Aorta (tissue), 5 donors: Measurements from ENCODE around the gene SAMD4B. TPM values are rescaled to one million over a fixed set of nuclear protein-coding genes. Genes with fewer than 3 reads are reported as not detected.
A peak's percentile ranks its signal among the peaks of the same experiment; 100 is the strongest.
"Not testable (repeated sequence)": the region's sequence is repeated elsewhere in the genome, so short reads cannot be mapped to it uniquely, and the experiment has no call there.

Source experiments
- ATAC-seq: fragments of 200-7000 bp; cut with Tn5 transposase; one replicate; pipeline ENCODE4 v1.9.1; 2022; ENCODE audit warnings: moderate library complexity; ENCODE audit not compliant: low FRiP score
- DNase-seq, 2 donors: peaks; one replicate each; pipeline ENCODE4 v3.0.0-alpha.2; 2020
- H3K27ac ChIP-seq, 2 donors: one replicate each; pipeline ENCODE4 v1.5.1; 2013; ENCODE audit warnings: low read length in 2 of 2, mild to moderate bottlenecking in 2 of 2, moderate library complexity in 2 of 2, control low read depth in 1 of 2, inconsistent platforms in 1 of 2, low read depth in 1 of 2
- H3K27me3 ChIP-seq, 2 donors: one replicate each; pipeline ENCODE4 v1.6.1; 2013; ENCODE audit warnings: control low read depth in 1 of 2, low read length in 1 of 2, mild to moderate bottlenecking in 1 of 2, moderate library complexity in 1 of 2; ENCODE audit not compliant: insufficient read depth in 2 of 2, control insufficient read depth in 1 of 2
- H3K36me3 ChIP-seq, 2 donors: one replicate each; pipeline ENCODE4 v1.6.1; 2013; ENCODE audit warnings: control low read depth in 1 of 2, low read length in 1 of 2, mild to moderate bottlenecking in 1 of 2; ENCODE audit not compliant: insufficient read depth in 2 of 2, control insufficient read depth in 1 of 2
- H3K4me1 ChIP-seq, 2 donors: one replicate each; pipeline ENCODE4 v1.6.1; 2013; ENCODE audit warnings: low read length in 2 of 2, control low read depth in 1 of 2, mild to moderate bottlenecking in 1 of 2, moderate library complexity in 1 of 2; ENCODE audit not compliant: insufficient read depth in 2 of 2, control insufficient read depth in 1 of 2
- H3K4me3 ChIP-seq, 2 donors: one replicate each; pipeline ENCODE4 v1.5.1; 2013; ENCODE audit warnings: low read length in 2 of 2, control low read depth in 1 of 2, mild to moderate bottlenecking in 1 of 2
- H3K9me3 ChIP-seq: one replicate; pipeline ENCODE4 v1.6.1; 2013; ENCODE audit warnings: mild to moderate bottlenecking, low read length; ENCODE audit not compliant: control insufficient read depth
- WGBS, 2 donors: extraction: QIAGEN DNeasy Blood & Tissue Kit; methylation state at CpG; one replicate each; pipeline ENCODE4 v1.1.7; 2013; 5-methylcytosine and 5-hydroxymethylcytosine counted together
- intact Hi-C, 2 donors: fragments of 100-400 bp; cut with DNase I; formaldehyde crosslinking; loops; one replicate each; pipeline versions ENCODE4 v1.14.2 to v1.15.0; 2022
- polyA plus RNA-seq, 2 donors: library from polyadenylated mRNA; stranded (reverse); fragments of 200-250 nt; gene quantifications; one replicate each; pipeline ENCODE4 v1.2.3, GENCODE V29; 2013
- total RNA-seq, 2 donors: library from RNA; stranded (reverse); fragmentation: NEBNext Ultra II Directional; extraction: Animal tissue kit (Norgen Biotek cat#: 25700); gene quantifications; one replicate each; pipeline ENCODE4 v1.2.1, GENCODE V29; 2021
- donor health status: healthy with polysubstance abuse.
- donor health status: Bipolar disorder and iron deficiency.
- donor health status: DM: no; HTN: no; CAD: no.
- donor health status: DM: no; HTN: no; CAD: no.
- donor health status: DM: yes; HTN: yes; CAD: no.

The SAMD4B gene
- total and polyA plus RNA-seq, 4 donors: 33.6 to 120 (median 105) TPM

DNA sequence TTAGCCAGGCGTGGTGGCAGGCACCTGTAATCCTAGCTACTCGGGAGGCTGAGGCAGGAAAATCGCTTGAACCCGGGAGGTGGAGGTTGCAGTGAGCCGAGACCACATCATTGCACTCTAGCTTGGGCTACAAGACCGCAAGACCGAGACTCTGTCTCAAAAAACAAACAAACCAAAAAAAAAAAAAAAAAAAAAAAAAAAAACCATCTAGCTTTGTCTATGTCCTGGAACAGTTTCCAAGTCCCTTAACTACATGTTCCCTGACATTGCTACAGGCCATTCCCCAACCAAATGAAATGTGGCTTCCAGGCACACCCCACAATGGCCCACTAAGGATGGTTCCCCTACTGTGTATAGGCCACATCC is 32.9 kb upstream of the SAMD4B start:
- H3K27me3 ChIP-seq, ATAC-seq, H3K4me3 ChIP-seq, H3K36me3 ChIP-seq, intact Hi-C loops, H3K9me3 ChIP-seq, H3K4me1 ChIP-seq, H3K27ac ChIP-seq: not testable (repeated sequence)
- 96% methylated on average over 7 of the region's 7 CpGs for WGBS, 2 donors
- DNase-seq: peak in 1 of 2 donors; percentile 13

DNA sequence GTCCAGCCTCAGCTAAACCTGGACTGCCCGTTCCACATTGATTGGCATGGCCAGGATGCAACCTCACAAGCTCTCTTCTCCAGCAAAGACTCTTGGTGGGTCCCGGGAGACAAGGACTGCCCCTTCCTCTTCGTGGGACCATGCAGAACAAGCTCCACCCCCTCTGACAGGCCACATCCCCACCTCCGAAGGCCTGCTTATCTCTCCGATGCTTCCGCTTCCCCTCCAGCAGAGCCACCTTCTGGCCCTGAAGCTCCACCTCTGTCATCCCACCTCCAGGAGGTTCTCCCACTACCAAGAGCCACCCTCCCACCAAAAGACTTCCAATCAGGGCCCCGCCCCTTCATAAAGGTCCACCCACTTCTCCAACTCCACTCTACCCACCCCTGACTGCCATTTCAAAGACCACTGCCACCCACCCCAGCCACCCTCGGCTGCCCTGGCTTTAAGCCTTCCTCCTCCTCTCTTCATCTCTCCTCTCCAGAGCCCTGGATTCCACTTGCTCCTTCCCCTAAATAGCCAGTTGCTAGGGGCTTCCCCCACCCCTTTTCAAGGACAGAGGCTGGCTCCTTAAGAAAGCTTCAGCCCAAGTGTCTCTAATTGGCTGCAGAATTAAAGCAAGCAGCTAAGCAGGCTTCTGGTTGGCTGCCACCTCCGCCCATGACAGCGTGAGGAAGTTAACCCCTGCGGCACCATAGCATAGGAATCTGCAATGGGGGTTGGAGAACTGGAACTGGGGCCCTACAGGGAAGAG is 31.5 kb upstream of the SAMD4B start:
- Histone ChIP-seq H3K4me3 (no peak overlapping the region), H3K36me3 (no peaks in the 10 kb centered on the region), H3K27ac (no peak overlapping the region), H3K4me1 (no peaks in the 10 kb centered on the region), H3K9me3 (no peaks in the 10 kb centered on the region), H3K27me3 (no peaks in the 10 kb centered on the region)
- ATAC-seq: no peak
- no peak for DNase-seq
- intact Hi-C loops: no loop called here
- WGBS, 2 donors: 68% methylated on average over 11 of the region's 11 CpGs

DNA sequence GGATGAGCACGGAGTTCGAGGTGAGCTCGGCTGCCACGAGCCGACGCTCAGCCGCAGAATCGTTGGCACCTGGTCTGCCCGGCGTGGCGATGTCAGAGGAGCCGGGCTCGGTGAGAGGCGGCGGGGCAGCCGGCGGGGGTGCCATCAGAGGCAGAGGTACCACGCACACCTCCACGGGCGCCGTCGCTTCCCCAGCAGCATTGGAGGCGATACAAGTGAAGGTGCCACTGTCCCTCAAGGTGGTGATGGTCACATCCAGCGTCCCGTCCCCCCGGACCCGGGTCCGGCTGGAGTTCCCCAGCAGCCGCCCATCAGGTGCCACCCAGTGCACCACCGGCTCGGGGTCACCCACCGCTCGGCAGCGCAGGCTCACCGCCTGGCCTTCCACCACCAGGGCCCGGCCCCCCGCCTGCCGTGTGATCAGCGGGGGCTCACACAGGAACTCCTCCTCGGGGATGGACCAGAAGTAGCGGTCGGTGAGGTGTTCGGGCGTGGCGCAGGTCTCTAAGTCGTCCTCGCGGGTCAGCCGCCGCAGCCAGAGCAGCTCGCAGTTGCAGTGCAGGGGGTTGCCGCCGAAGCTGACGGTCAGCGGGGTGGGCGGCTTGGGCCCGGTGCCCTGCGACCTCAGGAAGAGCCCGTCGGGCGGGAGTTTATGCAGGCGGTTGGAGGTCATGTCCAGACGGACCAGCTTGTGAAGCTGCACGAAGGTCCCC is 28.0 kb upstream of the SAMD4B start:
- no peaks in the 10 kb centered on the region for H3K36me3 ChIP-seq
- H3K4me3 ChIP-seq: no peak overlapping the region
- no peak for ATAC-seq
- H3K27ac ChIP-seq: no peak overlapping the region
- no peak for DNase-seq
- H3K9me3 ChIP-seq: no peaks in the 10 kb centered on the region
- whole genome bisulfite sequencing, 2 donors: 96 to 97% methylated on average over 64 of the region's 64 CpGs
- intact Hi-C loops: no loop called here
- H3K27me3 ChIP-seq: no peaks in the 10 kb centered on the region
- no peaks in the 10 kb centered on the region for H3K4me1 ChIP-seq

DNA sequence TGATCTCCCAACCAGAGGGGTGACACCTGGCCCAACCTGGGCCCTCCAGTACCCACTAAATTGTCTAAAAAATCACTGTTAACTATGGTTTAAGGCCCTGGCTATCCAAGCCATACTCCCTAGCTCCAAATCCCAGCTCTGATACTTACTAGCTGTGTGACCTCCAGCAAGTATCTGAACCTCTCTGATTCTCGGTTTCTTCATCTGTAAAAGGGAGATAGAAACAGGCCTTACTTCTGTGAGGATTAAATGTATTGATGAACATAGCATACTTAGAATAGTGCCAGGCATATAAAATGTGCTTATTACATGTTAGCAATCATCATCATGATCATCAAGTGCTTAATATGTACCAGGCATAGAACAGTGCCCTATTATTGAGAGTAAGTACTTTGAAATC is 26.3 kb upstream of the SAMD4B start:
- no peaks in the 10 kb centered on the region for H3K9me3 ChIP-seq
- ATAC-seq (no peak), DNase-seq (no peak)
- no peak overlapping the region for H3K27ac ChIP-seq
- 94 to 96% methylated on average over 1 of the region's 1 CpG for WGBS, 2 donors
- H3K4me1 ChIP-seq: no peaks in the 10 kb centered on the region
- H3K36me3 ChIP-seq: no peaks in the 10 kb centered on the region
- no peak overlapping the region for H3K4me3 ChIP-seq
- intact Hi-C loops: no loop called here
- H3K27me3 ChIP-seq: no peaks in the 10 kb centered on the region

DNA sequence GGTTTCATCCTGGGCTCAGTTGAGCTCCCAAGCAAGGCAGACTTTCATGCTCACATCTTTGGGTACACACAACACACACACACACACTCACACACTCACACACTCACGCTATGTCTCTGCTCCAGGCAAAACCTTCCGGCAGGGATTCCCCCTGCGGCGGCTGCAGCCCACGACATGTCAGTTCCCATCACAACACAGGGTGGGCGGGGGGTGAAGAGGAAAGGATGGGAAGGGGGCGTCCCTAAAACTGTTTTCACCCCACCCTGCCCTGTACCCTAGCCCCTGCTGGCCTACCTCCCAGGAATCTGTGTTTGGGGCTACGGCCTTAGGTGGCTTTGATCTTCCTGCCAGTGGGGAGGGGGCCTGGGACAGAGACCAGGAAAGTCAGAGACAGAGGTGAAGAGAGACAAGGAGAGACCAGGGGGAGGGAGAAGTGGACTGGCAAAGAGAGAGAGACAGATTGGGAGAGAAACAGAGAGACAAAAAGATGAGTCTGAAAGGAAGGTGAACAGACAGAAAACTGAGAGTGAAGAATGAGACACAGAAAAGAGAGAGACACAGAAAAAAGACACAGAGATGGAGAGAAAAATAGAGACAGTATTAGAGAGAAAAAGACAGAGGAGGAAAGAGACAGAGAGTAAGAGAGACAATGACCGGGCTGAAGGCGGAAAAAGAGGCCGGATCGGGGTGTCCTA is 25.4 kb upstream of the SAMD4B start:
- Histone ChIP-seq H3K4me3 (no peak overlapping the region), H3K36me3 (no peaks in the 10 kb centered on the region), H3K27me3 (no peaks in the 10 kb centered on the region), H3K27ac (no peak overlapping the region), H3K4me1 (no peaks in the 10 kb centered on the region), H3K9me3 (no peaks in the 10 kb centered on the region)
- intact Hi-C loops: no loop called here
- ATAC-seq (no peak), DNase-seq (no peak)
- 92 to 95% methylated on average over 12 of the region's 12 CpGs for WGBS, 2 donors

DNA sequence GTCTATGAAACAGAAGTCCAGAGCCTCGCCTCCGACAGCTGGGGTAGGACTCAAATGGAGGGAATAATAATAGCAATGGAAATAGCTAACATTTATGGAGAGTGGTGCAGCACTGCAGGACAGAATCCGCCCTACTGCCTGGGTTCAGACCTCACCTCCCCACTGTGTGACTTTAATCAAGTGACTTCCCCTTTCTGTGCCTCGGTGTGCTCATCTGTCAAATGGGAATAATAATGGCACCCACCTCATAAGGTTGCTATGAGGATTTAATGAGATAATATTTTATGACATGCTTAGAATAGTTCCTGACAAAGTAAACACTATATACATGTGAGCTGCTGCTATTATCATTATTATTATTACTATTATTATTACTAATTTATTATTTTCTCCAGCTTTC is 24.7 kb upstream of the SAMD4B start:
- H3K36me3 ChIP-seq: no peaks in the 10 kb centered on the region
- no peaks in the 10 kb centered on the region for H3K27me3 ChIP-seq
- DNase-seq (no peak), ATAC-seq (no peak)
- no peaks in the 10 kb centered on the region for H3K9me3 ChIP-seq
- WGBS, 2 donors: 95 to 97% methylated on average over 4 of the region's 4 CpGs
- no peak overlapping the region for H3K4me3 ChIP-seq
- no peaks in the 10 kb centered on the region for H3K4me1 ChIP-seq
- intact Hi-C loops: no loop called here
- H3K27ac ChIP-seq: no peak overlapping the region

DNA sequence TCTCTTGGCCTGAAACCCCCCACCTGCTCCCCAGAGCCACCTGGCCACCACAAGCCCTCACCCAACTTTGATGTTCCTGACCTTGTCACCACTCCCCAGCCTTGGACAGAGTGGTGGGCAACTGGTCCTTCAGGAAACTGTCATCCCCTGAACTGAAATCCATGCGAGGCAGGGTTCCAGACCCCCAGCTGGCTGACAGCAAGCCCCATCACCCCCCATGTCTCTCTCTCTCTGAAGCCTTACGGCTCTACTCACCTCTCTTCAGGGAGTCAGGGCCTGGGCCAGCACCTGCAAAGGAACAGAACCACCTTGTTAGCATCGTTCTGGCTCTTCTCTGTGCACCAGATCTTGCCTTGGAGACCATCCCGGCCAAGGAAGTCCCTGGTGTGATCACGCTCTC is 24.1 kb upstream of the SAMD4B start:
- Histone ChIP-seq H3K36me3 (no peaks in the 10 kb centered on the region), H3K27me3 (no peaks in the 10 kb centered on the region), H3K4me3 (no peak overlapping the region), H3K4me1 (no peaks in the 10 kb centered on the region), H3K27ac (no peak overlapping the region), H3K9me3 (no peaks in the 10 kb centered on the region)
- intact Hi-C loops: no loop called here
- ATAC-seq (no peak), DNase-seq (no peak)
- 87 to 93% methylated on average over 5 of the region's 5 CpGs for WGBS, 2 donors

DNA sequence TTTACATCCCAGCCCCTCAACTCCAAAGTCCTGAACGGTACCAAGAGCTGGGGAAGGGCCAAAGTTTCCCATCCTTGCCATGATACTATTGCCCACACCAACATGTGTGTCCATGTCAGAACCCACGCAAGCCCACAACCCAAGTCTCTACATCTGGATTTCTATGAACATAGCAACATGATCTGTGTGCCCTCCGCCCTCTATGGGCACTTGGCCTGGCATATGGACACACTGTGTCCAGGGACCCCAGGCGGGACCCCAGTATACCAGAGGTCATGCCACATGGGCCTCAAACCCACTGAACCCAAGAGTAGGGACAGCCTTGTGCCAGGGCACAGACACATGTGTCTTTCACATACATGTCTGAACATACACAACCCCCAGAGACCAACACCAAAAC is 23.5 kb upstream of the SAMD4B start:
- H3K9me3 ChIP-seq: no peaks in the 10 kb centered on the region
- no peak for DNase-seq
- H3K4me3 ChIP-seq: no peak overlapping the region
- no peaks in the 10 kb centered on the region for H3K27me3 ChIP-seq
- no peaks in the 10 kb centered on the region for H3K4me1 ChIP-seq
- no peak for ATAC-seq
- intact Hi-C loops: no loop called here
- 89 to 90% methylated on average over 4 of the region's 4 CpGs for WGBS, 2 donors
- H3K36me3 ChIP-seq: no peaks in the 10 kb centered on the region
- no peak overlapping the region for H3K27ac ChIP-seq
